GM18508 (cell line): Measurements from ENCODE around the gene CCNC.
"Not testable (repeated sequence)": the region's sequence is repeated elsewhere in the genome, so short reads cannot be mapped to it uniquely, and the experiment has no call there.

Experiments used
- ATAC-seq: cut with Tn5 transposase; IDR thresholded peaks from one replicate; pipeline ENCODE4 v1.9.1; 2021; ENCODE audit warnings: moderate number of reproducible peaks; ENCODE audit not compliant: insufficient read depth, unreplicated experiment

CCNC gene

DNA sequence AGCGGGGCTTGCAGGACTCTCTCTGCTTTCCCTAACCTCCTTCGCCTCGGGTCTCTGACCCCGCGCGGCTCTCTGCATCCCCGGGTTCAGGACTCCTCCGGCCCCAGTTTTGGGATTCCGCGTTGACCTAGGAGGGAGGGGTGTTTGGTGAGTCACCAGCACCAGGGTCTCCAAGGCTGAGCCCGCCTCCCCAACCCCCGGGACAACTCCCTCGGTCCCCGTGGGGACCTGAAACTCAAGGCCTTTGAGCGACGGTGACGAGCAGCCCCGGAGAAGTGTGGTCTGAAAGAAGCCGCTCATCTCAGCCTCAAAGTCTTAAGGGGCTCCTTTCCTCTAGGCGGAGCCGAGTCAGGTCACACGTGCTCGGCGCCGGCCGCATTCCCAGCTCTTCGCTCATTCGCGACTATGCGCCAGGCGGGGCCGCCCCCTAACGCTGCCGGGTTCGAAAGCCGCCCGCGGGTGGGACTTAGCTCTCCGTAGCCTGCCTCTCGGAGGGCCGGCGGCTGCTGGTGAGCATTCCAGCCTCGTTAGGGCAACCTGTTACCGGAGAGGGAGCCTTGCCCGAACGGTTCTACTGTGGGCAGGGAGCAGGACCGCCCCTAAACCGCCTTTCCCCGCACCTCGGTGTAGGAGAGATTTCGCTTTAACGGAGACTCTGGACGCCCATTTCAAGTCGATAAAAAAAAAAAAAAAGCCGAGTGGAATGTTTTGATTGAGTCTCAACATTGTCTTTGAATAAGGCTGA is 35.1 kb upstream of the CCNC start:
- no peak for ATAC-seq

DNA sequence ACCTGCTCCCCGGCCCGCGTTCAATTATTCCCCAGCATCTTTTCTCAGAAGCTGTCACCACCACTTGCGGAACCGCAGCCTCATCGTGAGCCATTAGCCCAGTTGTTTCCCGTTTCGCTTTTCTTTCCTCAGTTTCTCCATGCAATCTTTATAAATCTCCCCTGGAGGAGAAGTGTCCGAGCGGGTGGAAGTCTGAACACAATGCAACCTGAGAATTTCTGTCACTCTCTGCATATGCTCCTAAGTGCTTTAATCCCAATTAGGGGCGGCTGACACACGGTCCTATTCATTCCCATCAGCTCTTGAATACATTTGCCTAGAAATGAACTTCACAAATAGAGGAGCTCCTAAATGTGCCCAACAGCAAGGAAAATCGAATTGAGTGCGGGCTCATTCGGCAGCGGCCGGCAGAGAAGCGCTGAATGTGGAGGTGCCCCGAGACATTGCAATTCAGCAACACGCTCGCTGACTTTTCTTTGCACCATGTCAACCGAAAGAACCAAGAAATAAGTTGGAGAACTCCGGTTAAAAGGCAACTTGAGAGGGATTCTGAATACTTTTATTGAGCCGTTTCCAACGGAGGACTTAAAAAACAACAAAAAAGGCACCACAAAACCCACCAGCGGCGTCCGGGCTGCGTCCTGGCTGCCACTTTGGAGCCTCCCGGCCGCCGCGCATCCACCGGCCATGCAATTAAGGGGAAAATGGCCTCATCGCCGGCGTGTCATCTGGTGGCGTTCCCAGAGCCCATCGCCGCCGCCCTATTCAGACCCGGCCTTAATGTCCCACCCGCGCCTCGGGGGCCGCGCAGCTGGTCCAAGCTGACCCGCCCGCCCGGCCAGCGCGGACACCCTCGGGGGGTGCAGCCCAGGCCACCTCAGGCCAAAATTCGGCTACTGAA is 34.3 kb upstream of the CCNC start:
- ATAC-seq = no peak

DNA sequence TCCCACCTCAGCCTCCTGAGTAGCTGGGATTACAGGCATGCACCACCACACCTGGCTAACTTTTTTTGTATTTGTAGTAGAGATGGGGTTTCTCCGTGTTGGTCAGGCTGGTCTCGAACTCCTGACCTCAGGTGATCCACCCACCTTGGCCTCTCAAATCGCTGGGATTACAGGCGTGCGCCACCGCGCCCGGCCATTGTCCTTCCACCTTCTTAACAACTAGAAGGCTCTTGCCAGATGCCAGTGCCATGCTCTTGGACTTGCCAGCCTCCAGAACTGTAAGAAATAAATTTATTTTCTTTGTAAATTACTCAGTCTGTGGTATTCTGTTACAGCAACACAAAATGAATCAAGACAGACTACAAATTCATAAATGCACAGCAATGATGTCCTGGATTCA is 26.2 kb upstream of the CCNC start:
- ATAC-seq = not testable (repeated sequence)

DNA sequence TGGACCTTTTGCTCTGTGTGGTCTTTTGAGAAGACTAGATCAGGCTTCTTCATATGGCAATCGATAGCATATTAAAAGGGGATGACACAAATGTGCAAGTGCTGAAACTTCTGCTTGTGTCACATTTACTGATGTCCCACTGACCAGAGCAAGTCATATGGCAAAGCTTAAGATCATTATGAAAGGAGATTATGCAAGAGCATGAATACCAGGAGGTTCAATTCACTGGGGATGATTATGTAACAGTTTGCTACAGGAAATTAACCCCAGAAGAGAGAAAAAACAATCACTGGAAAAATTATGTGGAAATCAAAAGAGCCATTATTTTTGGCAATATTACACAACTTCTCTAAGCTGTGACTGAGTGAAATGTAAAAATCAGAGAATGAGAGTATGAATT is 24.4 kb upstream of the CCNC start:
- ATAC-seq = no peak

DNA sequence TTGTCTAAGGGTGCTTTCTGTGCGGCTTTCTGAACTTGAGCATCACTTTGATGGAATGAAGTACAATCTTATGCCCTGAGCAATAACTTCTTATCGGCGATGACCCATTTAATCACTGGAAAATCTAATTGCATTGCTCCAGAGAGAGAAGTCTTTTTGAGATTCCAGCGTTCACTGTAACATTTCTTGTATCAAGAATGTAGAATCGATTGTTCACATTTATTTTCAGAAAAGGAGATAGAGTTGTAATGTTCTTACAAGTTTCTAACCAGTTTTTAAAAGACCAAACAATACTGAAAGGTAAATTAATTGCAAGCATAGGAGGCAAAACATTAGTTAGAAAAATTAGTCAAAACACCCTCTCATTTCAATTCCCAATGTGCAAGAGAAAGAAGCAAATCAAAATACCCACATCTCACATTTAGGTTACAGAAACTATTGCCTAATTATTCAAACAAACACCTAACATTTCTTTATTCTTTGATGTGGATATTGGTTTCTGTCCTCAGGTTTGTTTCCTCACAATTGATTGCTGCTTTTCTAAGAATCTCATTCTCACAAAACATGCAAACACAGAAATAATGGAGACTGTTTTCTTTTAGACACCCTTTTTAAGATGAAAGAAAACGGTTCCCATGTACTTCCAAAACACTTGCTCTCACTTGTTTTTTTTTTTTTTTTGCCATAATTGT is 23.4 kb upstream of the CCNC start:
- no peak for ATAC-seq

DNA sequence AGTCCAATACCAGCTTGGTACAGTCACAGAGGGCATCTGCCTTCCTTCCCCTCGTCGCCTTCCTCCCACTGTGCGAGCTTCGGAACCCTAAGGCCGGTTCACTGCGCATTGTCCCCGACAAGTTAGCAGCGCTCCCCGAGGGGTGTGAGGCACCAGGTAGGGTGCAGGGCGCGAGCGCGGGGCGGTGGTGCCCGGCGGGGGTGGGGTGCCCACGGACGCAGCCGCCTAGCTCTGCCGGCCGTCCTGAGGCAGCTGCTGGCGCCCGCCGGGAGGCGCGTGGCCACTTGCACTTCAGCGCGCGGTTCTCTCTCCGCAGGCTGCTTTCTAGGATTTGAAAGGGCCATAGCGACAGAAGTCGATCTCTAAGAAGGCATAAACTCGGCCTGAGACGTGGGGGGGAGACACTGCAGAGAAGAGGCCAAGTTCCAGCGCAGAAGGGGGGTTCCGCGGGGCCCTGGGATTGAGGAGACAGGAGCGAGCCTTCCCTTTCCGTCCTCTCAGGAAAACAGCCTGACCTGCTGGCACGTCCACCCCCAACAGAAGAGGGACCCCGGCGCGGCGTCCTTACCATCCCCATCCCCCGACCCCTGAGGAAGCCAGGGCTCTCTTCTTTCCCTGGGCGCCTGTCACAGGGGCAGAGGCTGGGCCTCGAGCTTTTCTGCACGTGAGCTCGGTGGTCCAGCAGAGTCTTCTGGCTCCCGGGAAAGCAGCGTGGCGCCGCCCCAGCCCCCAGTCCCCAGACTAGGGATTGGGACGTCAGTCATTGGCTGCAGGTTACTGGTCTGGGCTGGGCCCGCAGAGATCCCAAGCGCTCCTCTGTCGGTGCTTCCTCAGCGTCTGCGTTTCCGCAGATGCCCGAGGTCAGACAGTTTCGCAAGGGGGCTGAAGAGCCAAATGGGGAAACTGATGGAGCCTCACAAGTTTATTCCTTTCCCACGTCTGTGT is 22.5 kb upstream of the CCNC start:
- ATAC-seq = no peak

DNA sequence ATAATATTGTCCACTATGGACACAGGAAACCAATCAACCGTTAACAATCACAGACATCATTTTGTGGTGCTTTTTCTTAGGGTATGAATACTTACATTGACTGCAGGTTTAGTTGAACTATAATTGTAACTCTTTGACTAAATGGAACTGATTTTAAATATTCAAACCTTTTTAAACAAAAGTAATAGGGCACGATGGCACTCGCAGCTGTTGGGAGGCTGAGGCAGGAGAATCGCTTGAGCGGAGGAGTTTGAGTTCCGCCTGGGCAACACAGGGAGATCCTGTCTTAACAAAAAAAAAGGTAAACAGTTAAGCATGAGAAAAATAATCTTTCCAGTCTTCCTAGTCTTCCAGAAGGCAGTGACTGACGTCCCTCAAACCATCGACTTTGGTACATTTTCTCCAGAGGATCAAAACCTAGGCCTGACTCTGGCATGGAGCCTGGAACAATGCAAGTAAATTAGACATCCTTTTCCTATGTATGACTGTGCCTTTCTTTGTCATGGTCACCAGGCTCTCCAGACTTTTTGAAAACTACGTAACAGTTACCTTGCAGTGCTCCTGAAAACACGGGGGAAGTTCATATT is 21.5 kb upstream of the CCNC start:
- ATAC-seq = no peak

DNA sequence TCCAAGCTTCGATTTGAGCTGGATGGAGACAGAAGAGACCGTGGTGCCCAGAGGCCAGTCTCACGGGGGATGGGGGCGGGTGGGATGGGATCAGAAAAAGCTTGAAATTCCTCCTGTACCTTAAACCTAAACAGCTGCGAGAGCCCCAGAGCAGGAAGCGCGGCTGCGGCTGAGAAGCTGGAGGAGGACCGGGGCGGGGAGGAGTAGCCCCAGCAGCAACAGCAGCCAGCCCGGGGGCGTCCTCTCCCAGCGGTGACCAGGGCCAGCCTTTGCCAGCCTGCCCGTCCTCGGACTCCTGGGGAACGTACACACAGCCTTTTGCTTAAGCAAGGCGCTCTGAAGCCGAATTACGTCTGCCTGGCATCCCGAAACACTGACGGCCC is 20.8 kb upstream of the CCNC start:
- ATAC-seq = no peak

DNA sequence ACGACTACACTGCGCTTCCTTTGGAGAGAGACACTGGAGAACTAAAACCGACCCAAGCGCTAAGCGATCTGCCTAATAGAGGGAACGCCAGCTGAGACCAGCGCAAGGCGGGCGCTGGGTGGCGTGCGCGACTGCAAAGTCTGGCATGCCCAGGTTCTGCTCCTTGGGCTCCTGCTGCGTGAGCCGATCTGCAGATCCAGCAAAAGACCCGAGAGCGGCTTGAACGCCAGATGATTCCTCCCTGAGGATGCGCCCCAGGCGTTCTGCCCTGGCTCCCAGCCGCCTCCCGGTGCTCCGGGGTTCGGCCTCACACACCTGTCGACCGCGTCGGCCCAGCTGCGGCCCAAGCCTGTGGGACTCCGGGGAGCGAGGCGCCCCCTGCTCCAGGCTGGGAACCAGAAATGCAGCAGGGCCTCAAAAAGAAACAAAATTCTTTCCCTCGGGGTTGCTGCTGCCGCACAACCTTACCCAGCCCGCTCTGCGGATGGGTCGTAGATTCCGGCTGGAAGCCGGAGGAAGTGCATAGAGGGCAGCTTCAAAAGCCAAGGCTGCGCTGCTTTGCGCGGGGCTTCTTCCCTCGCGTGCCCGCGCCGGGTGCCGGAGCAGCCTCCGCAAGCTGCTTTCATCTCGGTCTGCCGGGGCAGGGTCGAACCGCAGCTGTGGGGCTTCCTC is 20.3 kb upstream of the CCNC start:
- ATAC-seq = peak; percentile 85

DNA sequence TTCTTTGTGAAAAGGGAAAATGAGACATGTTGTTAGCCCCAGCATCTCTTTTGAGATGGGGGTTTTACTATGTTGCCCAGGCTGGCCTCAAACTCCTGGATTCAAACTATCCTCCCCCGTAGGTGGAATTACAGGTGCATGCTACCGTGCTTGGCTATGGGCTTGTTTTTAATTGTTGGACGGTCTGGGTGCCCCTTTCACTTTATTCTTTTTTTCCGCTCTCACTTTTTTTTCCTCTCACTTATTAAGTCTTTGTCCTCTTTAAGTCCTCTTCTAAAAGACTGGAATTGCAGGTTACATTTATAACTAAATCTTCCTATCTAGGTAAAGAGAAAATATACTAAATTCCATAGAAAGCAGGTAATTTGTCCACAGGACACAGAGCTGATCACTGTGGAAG is 19.3 kb upstream of the CCNC start:
- ATAC-seq = no peak

DNA sequence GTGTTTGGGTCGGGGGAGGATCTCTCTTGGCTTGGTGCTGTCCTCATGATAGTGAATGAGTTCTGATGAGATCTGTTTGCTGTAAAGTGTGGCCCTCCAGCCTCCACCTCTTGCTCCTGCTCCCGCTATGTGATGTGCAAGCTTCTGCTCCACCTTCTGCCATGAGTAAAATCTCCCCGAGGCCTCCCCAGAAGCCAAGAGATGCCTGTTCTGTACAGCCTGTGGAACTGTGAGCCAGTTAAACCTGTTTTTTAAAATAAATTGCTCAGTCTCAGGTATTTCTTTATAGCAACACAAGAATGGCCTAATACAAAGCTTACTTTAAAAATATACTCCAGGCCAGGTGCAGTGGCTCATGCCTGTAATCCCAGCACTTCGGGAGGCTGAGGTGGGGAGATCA is 11.3 kb upstream of the CCNC start:
- ATAC-seq = no peak

DNA sequence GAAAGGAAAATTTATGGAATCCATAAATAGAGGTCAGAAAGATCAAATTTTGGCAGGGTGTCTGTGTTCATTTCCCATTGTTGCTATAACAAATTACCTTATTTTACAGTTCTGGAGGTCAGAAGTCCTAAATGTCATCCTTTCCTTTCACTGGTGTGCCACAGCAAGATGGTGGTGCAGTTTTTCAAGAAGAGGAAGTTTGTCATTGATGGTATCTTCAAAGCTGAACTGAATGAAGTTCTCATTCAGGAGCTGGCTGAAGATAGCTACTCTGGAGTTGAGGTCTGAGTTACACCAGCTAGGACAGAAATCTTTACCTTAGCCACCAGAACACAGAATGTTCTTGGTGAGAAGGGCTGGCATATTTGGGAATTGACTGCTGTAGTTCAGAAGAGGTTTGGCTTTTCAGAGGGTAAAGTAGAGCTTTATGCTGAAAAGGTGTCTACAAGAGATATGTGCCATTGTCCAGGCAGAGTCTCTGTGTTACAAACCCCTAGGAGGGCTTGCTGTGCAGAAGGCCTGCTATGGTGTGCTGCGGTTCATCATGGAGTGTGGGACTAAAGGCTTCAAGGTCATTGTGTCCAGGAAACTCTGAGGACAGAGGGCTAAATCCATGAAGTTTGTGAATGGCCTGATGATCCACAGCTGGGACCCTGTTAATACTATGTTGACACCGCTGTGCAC is 7.2 kb upstream of the CCNC start:
- no peak for ATAC-seq

DNA sequence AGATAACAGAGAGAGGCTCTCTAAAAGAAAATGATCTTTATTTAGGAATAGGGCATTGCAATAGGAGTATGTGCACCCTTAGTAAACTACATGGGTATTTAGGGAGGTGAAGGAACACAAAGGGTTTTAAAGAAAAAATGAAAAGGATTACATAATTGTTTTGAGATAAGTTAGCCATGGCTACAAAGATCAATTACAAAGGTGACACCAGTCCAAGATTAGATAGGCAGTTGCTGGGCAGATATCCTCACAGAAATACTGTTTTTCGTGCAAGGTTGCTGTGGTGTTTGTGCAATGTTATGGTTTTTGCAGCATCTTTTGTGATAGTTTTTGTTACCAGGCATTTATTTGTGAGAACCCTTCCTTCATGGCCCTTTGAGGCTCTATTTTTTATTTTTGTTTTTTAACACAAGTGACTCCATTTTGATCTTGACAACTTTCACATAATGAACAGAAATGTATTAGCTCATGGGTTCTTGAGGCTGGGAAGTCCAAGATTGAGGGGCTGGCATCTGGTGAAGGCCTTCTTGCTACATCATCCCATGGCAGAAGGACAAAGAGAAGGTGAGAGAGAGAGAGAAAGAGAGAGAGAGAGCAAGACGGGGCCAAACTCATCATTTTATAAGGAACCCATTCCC is 5.6 kb upstream of the CCNC start:
- no peak for ATAC-seq

DNA sequence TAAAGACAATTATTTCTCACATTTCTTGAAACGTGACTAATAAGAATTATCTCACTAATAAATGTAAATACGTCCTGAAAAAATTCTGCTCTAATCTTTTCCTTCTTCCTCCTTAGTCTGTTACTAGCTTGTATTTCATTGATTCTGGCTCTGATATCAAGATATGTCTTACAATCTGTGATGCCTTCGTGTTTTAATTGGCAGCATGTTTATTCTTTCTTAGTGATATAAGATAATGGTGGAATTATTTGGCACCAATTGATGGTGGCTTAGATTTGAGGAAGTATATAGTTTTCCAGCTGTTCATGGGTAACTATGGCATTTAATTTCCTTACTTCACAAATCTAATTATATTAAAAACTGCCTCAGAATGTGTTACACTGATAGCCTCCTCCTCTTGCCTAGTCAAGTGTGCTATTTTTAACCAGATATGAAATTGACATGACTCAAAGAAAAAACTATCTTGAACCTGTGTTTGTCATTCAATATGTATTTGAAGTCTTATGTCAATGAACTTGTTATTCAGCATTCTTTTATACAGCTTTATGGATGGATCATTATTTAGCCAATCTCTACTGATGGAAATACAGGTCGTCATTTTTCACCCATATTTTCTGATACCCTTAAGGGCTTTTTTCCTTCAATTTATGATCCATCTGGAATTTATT is 5.3 kb downstream of the CCNC start:
- no peak for ATAC-seq

DNA sequence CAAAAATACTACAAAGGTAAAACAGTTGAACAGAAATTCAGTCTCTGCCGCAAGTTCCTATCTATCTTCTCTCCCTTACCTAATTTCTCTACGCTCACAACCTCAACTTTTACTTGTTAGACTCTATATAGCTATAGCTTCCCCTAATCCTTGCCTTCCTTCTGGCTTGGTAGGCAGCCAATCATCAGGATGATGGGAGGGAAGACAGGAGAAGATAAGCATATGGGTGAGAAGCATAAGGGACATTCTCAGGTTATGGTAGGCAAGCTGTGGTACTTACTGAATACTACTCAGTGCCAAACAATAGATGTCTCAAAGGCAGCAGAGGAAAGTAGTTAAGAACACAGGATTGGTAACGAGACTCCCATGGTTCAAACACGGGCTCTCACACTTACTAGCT is 7.8 kb downstream of the CCNC start:
- no peak for ATAC-seq

DNA sequence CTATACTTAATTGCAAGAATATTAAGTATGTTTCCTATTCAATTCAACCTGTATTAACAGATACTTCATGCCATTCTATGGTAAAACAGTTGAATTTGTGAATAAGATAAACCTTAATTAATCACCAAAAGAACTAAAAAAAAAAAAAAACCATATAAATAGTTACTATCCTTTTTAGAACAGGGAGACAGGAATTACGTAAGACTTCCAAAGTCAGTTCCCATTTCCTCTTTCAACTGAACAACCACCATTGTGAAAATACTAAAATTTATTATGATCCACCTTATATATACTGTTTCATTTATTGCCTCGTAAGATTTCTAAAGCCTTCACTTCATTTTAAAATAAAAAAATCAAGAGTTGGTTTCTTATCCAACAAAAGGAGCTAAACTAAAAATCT is 9.4 kb downstream of the CCNC start:
- no peak for ATAC-seq

DNA sequence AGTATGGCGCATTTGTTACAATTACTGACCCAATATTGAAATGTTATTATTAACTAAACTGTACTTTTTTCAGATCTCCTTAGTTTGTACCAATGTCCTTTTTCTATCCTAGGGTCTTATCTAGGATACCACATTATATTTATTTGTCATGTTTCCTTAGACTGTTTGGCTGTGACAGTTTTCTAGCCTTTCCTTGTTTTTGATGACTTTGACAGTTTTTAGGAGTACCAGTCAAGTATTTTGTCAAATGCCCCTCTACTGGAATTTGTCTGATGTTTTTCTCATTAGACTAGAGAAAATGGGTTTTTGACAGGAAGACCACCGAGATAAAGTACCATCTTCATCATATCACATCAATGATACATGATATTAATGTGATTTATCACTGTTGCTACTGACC is 14.6 kb downstream of the CCNC start:
- ATAC-seq = no peak
